ENCODE results near the gene NPFFR1. TPM values are rescaled to one million over a fixed set of nuclear protein-coding genes. Genes with fewer than 3 reads are reported as not detected.

Gene NPFFR1
- total RNA-seq, 1 experiment from 2014 or later: not detected

GRCh38 chr10:70267161-70267933 is 16.5 kb downstream of the NPFFR1 start:
- H3K9ac ChIP-seq (ENCODE audit: extremely low read depth, insufficient read length, low read length): no peak overlapping the region
- H3K79me1 ChIP-seq (ENCODE audit: insufficient read depth, low read depth, low read length, poor library complexity, severe bottlenecking): no peaks in the 10 kb centered on the region
- no peak overlapping the region for H4K91ac ChIP-seq (ENCODE audit: insufficient read length, low read depth, low read length)
- H4K5ac ChIP-seq (ENCODE audit: insufficient read length, low read depth, low read length): no peak overlapping the region
- no peak overlapping the region for H3K18ac ChIP-seq (ENCODE audit: insufficient read length, low read depth, low read length)
- no peaks in the 10 kb centered on the region for H3K9me3 ChIP-seq (ENCODE audit: control insufficient read depth, low read depth, low read length)
- no peak overlapping the region for H3K56ac ChIP-seq (ENCODE audit: insufficient read length, low read depth, low read length)
- H2BK20ac ChIP-seq (ENCODE audit: low read depth, low read length, poor library complexity, severe bottlenecking): no peak overlapping the region
- H3K27ac Mint-ChIP-seq: no peak overlapping the region
- no peak overlapping the region for H3K4me2 ChIP-seq (ENCODE audit: insufficient read depth, insufficient read length, low read length)
- no peaks in the 10 kb centered on the region for H4K20me1 ChIP-seq (ENCODE audit: control insufficient read depth, insufficient read depth, insufficient read length)
- no peak overlapping the region for H2BK5ac ChIP-seq (ENCODE audit: insufficient read length, low read length)
- no peak overlapping the region for H3K4me3 Mint-ChIP-seq
- H3K4me1 Mint-ChIP-seq: peaks cover 2 to 9% of the 10 kb centered on the region in 2 experiments
- H2BK12ac ChIP-seq (ENCODE audit: insufficient read length, low read depth, low read length): no peak overlapping the region
- no peak overlapping the region for H3K23ac ChIP-seq (ENCODE audit: insufficient read length, low read depth, low read length)
- no peaks in the 10 kb centered on the region for H3K36me3 Mint-ChIP-seq (ENCODE audit: insufficient read depth in 1 of 3, low read depth in 3 of 3)
- H2AK5ac ChIP-seq (ENCODE audit: insufficient read length, low read length): no peak overlapping the region
- H2BK15ac ChIP-seq (ENCODE audit: low read depth, low read length): no peak overlapping the region
- WGBS (ENCODE audit: extremely low coverage, insufficient read length, low lambda C conversion rate): no CpG with 5 or more reads among the region's 9 CpGs
- no peak overlapping the region for H2BK120ac ChIP-seq (ENCODE audit: low read depth, low read length, poor library complexity, severe bottlenecking)
- no peaks in the 10 kb centered on the region; a peak in 1 of 5 replicates for H3K9me3 Mint-ChIP-seq
- H3K27me3 Mint-ChIP-seq (ENCODE audit: low read depth): peaks cover 14% of the 10 kb centered on the region
- H3K4me1 ChIP-seq (ENCODE audit: insufficient read depth, low read length): 0 out of 2 replicates have a peak, but pooled peaks cover 3% of the 10 kb centered on the region
- no peak overlapping the region for H3K27ac ChIP-seq (ENCODE audit: insufficient read length, low read depth, low read length)
- TF ChIP-seq CTCF (conservative IDR thresholded peaks at IDR 0.05): peak; percentile 75
- H3K27me3 ChIP-seq (ENCODE audit: insufficient read depth, low read length): no peaks in the 10 kb centered on the region
- no peak overlapping the region for H4K8ac ChIP-seq (replicated peaks; ENCODE audit: insufficient read length, low read depth, low read length)
- no peaks in the 10 kb centered on the region for H3K79me2 ChIP-seq (ENCODE audit: insufficient read depth, low read length)
- H2AFZ ChIP-seq (ENCODE audit: low read length): no peak overlapping the region
- H3K23me2 ChIP-seq (ENCODE audit: insufficient read length, low read depth, low read length, poor library complexity, severe bottlenecking): no peaks in the 10 kb centered on the region
- H3T11ph ChIP-seq (ENCODE audit: low read length): no peak overlapping the region
- H3K4ac ChIP-seq (ENCODE audit: low read depth, low read length): no peak overlapping the region
- peak; percentile 73 for DNase-seq
- no peak overlapping the region for H3K14ac ChIP-seq (ENCODE audit: insufficient read depth, low read length)
